Measurements from ENCODE around the gene NXPH4. TPM values are rescaled to one million over a fixed set of nuclear protein-coding genes. Genes with fewer than 3 reads are reported as not detected.

NXPH4 gene
- total RNA-seq, 1 experiment from 2014 or later = 4.8 TPM

- Histone ChIP-seq H3K4me3 (ENCODE audit: low read depth, low read length, poor library complexity, severe bottlenecking) (no peak overlapping the region), H3K4me1 (ENCODE audit: insufficient read depth, low read length, poor library complexity, severe bottlenecking) (no peaks in the 10 kb centered on the region), H3K9me3 (ENCODE audit: low read depth, low read length, poor library complexity, severe bottlenecking) (no peaks in the 10 kb centered on the region), H3K36me3 (ENCODE audit: insufficient read depth, low read length, poor library complexity, severe bottlenecking) (peaks cover 14% of the 10 kb centered on the region), H3K27me3 (replicated peaks; ENCODE audit: insufficient read depth, low read depth, low read length, poor library complexity) (no peaks in the 10 kb centered on the region), H3K27ac (ENCODE audit: low read depth, low read length, poor library complexity, severe bottlenecking) (no peak overlapping the region)
- no peak for DNase-seq (ENCODE audit: low spot score)
- no TSS peak for BruUV-seq (replicated peaks)
- TF ChIP-seq EZH2 (IDR thresholded peaks at IDR 0.05; ENCODE audit: borderline replicate concordance, low read depth, low read length, poor library complexity, severe bottlenecking) = no peak
- CTCF ChIA-PET = no interaction called here
- POLR2A ChIA-PET (ENCODE audit: low non-redundant PET) = no interaction called here
- intact Hi-C loops (cut with micrococcal nuclease; ENCODE audit: unreplicated experiment) = no loop called here
Measured at GRCh38 chr12:57196439-57196838, 20.2 kb upstream of the NXPH4 start.

- BruUV-seq (replicated peaks) = no TSS peak
- peaks cover 19% of the 10 kb centered on the region for H3K36me3 ChIP-seq (ENCODE audit: insufficient read depth, low read length, poor library complexity, severe bottlenecking)
- CTCF ChIA-PET = no interaction called here
Measured at GRCh38 chr12:57196956-57197355, 19.6 kb upstream of the NXPH4 start.

DNA sequence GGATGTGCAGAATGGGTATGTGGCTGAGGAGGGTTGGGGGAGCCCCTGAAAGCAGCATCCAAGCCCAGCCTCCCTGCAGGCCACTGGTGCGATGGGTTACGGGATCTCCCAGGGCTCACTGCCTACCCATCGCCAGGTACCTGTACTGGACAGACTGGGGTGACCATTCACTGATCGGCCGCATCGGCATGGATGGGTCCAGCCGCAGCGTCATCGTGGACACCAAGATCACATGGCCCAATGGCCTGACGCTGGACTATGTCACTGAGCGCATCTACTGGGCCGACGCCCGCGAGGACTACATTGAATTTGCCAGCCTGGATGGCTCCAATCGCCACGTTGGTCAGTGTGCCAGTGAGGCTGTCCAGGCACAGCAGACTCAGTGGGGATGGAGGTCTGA lies 18.3 kb upstream of the NXPH4 start:
- BruUV-seq (replicated peaks) = no TSS peak
- CTCF ChIA-PET = no interaction called here
- no peak overlapping the region for H3K4me3 ChIP-seq (ENCODE audit: low read depth, low read length, poor library complexity, severe bottlenecking)
- H3K4me1 ChIP-seq (ENCODE audit: insufficient read depth, low read length, poor library complexity, severe bottlenecking) = no peaks in the 10 kb centered on the region
- POLR2A ChIA-PET (ENCODE audit: low non-redundant PET) = no interaction called here
- intact Hi-C loops (cut with micrococcal nuclease; ENCODE audit: unreplicated experiment) = no loop called here
- no peaks in the 10 kb centered on the region for H3K27me3 ChIP-seq (replicated peaks; ENCODE audit: insufficient read depth, low read depth, low read length, poor library complexity)
- H3K36me3 ChIP-seq (ENCODE audit: insufficient read depth, low read length, poor library complexity, severe bottlenecking) = peaks cover 12% of the 10 kb centered on the region
- TF ChIP-seq, protein P1, sequence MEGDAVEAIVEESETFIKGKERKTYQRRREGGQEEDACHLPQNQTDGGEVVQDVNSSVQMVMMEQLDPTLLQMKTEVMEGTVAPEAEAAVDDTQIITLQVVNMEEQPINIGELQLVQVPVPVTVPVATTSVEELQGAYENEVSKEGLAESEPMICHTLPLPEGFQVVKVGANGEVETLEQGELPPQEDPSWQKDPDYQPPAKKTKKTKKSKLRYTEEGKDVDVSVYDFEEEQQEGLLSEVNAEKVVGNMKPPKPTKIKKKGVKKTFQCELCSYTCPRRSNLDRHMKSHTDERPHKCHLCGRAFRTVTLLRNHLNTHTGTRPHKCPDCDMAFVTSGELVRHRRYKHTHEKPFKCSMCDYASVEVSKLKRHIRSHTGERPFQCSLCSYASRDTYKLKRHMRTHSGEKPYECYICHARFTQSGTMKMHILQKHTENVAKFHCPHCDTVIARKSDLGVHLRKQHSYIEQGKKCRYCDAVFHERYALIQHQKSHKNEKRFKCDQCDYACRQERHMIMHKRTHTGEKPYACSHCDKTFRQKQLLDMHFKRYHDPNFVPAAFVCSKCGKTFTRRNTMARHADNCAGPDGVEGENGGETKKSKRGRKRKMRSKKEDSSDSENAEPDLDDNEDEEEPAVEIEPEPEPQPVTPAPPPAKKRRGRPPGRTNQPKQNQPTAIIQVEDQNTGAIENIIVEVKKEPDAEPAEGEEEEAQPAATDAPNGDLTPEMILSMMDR (conservative IDR thresholded peaks at IDR 0.05; ENCODE audit: low read depth, low read length) = no peak
- TF ChIP-seq EZH2 (IDR thresholded peaks at IDR 0.05; ENCODE audit: borderline replicate concordance, low read depth, low read length, poor library complexity, severe bottlenecking) = no peak
- DNase-seq (ENCODE audit: low spot score) = no peak
- H3K9me3 ChIP-seq (ENCODE audit: low read depth, low read length, poor library complexity, severe bottlenecking) = no peaks in the 10 kb centered on the region
- H3K27ac ChIP-seq (ENCODE audit: low read depth, low read length, poor library complexity, severe bottlenecking) = no peak overlapping the region

More at GRCh38 chr12:57196956-57197355, 19.6 kb upstream of the NXPH4 start:
- Histone ChIP-seq H3K4me1 (ENCODE audit: insufficient read depth, low read length, poor library complexity, severe bottlenecking) (no peaks in the 10 kb centered on the region), H3K9me3 (ENCODE audit: low read depth, low read length, poor library complexity, severe bottlenecking) (no peaks in the 10 kb centered on the region), H3K4me3 (ENCODE audit: low read depth, low read length, poor library complexity, severe bottlenecking) (no peak overlapping the region), H3K27ac (ENCODE audit: low read depth, low read length, poor library complexity, severe bottlenecking) (no peak overlapping the region), H3K27me3 (replicated peaks; ENCODE audit: insufficient read depth, low read depth, low read length, poor library complexity) (no peaks in the 10 kb centered on the region)
- DNase-seq (ENCODE audit: low spot score) = no peak
- TF ChIP-seq, protein P1 (conservative IDR thresholded peaks at IDR 0.05; ENCODE audit: low read depth, low read length) = no peak
- TF ChIP-seq EZH2 (IDR thresholded peaks at IDR 0.05; ENCODE audit: borderline replicate concordance, low read depth, low read length, poor library complexity, severe bottlenecking) = no peak
- POLR2A ChIA-PET (ENCODE audit: low non-redundant PET) = no interaction called here
- intact Hi-C loops (cut with micrococcal nuclease; ENCODE audit: unreplicated experiment) = no loop called here

GRCh38 chr12:57199191-57199590 lies 17.4 kb upstream of the NXPH4 start:
- no TSS peak for BruUV-seq (replicated peaks)
- Histone ChIP-seq H3K36me3 (ENCODE audit: insufficient read depth, low read length, poor library complexity, severe bottlenecking) (peaks cover 12% of the 10 kb centered on the region), H3K4me3 (ENCODE audit: low read depth, low read length, poor library complexity, severe bottlenecking) (no peak overlapping the region), H3K27ac (ENCODE audit: low read depth, low read length, poor library complexity, severe bottlenecking) (no peak overlapping the region), H3K9me3 (ENCODE audit: low read depth, low read length, poor library complexity, severe bottlenecking) (no peaks in the 10 kb centered on the region), H3K4me1 (ENCODE audit: insufficient read depth, low read length, poor library complexity, severe bottlenecking) (no peaks in the 10 kb centered on the region), H3K27me3 (replicated peaks; ENCODE audit: insufficient read depth, low read depth, low read length, poor library complexity) (no peaks in the 10 kb centered on the region)
- no peak for DNase-seq (ENCODE audit: low spot score)
- intact Hi-C loops (cut with micrococcal nuclease; ENCODE audit: unreplicated experiment) = no loop called here
- POLR2A ChIA-PET (ENCODE audit: low non-redundant PET) = no interaction called here
- CTCF ChIA-PET = no interaction called here
- TF ChIP-seq, protein P1 (conservative IDR thresholded peaks at IDR 0.05; ENCODE audit: low read depth, low read length) = no peak
- no peak for TF ChIP-seq EZH2 (IDR thresholded peaks at IDR 0.05; ENCODE audit: borderline replicate concordance, low read depth, low read length, poor library complexity, severe bottlenecking)

Measured in A673 (cell line).